Mesendoderm (in vitro differentiated cells): ENCODE results near the gene PRRC2B.
"Not testable (repeated sequence)": the region's sequence is repeated elsewhere in the genome, so short reads cannot be mapped to it uniquely, and the experiment has no call there.

Experiments
- DNase-seq: peaks from one replicate; pipeline ENCODE4 v3.0.0; 2013
- H2AK5ac ChIP-seq: 2 replicates; pipeline ENCODE4 v1.6.1; 2013; ENCODE audit warnings: low read length, inconsistent platforms
- H2BK120ac ChIP-seq: 2 replicates; pipeline ENCODE4 v1.6.1; 2013; ENCODE audit warnings: low read depth, mild to moderate bottlenecking, low read length, moderate library complexity, mixed read lengths
- H2BK15ac ChIP-seq: replicated peaks from 2 replicates; pipeline ENCODE4 v1.6.1; 2013; ENCODE audit warnings: low read depth, mild to moderate bottlenecking, moderate library complexity
- H2BK5ac ChIP-seq: 2 replicates; pipeline ENCODE4 v1.6.1; 2013; ENCODE audit warnings: low read length, inconsistent platforms
- H3K18ac ChIP-seq: 2 replicates; pipeline ENCODE4 v1.6.1; 2013; ENCODE audit warnings: mild to moderate bottlenecking, low read length, mixed read lengths
- H3K23ac ChIP-seq: one replicate; pipeline ENCODE4 v1.6.1; 2013; ENCODE audit warnings: low read length
- H3K27ac ChIP-seq: 2 replicates; pipeline ENCODE4 v1.5.1; 2013; ENCODE audit warnings: low read depth, mild to moderate bottlenecking, inconsistent platforms, low read length, moderate library complexity
- H3K27me3 ChIP-seq: 2 replicates; pipeline ENCODE4 v1.6.1; 2013; ENCODE audit warnings: low read length, control low read depth, mild to moderate bottlenecking, inconsistent platforms; ENCODE audit not compliant: insufficient read depth, poor library complexity
- H3K36me3 ChIP-seq: 2 replicates; pipeline ENCODE4 v1.6.1; 2013; ENCODE audit warnings: low read length, inconsistent platforms; ENCODE audit not compliant: control insufficient read depth, insufficient read depth
- H3K4ac ChIP-seq: one replicate; pipeline ENCODE4 v1.6.1; 2013; ENCODE audit warnings: low read depth, mild to moderate bottlenecking, low read length, moderate library complexity
- H3K4me1 ChIP-seq: 2 replicates; pipeline ENCODE4 v1.6.1; 2013; ENCODE audit warnings: low read depth, low read length, inconsistent platforms; ENCODE audit not compliant: control insufficient read depth
- H3K4me2 ChIP-seq: 2 replicates; pipeline ENCODE4 v1.6.1; 2013; ENCODE audit warnings: low read length
- H3K4me3 ChIP-seq: 2 replicates; pipeline ENCODE4 v1.5.1; 2013; ENCODE audit warnings: mild to moderate bottlenecking, low read length
- H3K56ac ChIP-seq: one replicate; pipeline ENCODE4 v1.6.1; 2013; ENCODE audit warnings: low read length
- H3K79me1 ChIP-seq: 2 replicates; pipeline ENCODE4 v1.6.1; 2013; ENCODE audit warnings: low read length, inconsistent platforms
- H3K79me2 ChIP-seq: 2 replicates; pipeline ENCODE4 v1.6.1; 2013; ENCODE audit warnings: mild to moderate bottlenecking, low read length; ENCODE audit not compliant: control insufficient read depth, insufficient read depth
- H3K9ac ChIP-seq: 2 replicates; pipeline ENCODE4 v1.6.1; 2013; ENCODE audit warnings: low read length, inconsistent platforms
- H4K5ac ChIP-seq: one replicate; pipeline ENCODE4 v1.6.1; 2013; ENCODE audit warnings: low read length
- H4K8ac ChIP-seq: one replicate; pipeline ENCODE4 v1.6.1; 2013; ENCODE audit warnings: low read depth, mild to moderate bottlenecking, control low read depth, low read length, moderate library complexity
- WGBS: extraction: QIAGEN DNeasy Blood & Tissue Kit; methylation state at CpG from one replicate; pipeline ENCODE4 v1.1.7; 2013; ENCODE audit warnings: low lambda C conversion rate, missing lambda C conversion rate; ENCODE audit not compliant: insufficient coverage; ENCODE audit errors: extremely low coverage; 5-methylcytosine and 5-hydroxymethylcytosine counted together

Gene PRRC2B

DNA sequence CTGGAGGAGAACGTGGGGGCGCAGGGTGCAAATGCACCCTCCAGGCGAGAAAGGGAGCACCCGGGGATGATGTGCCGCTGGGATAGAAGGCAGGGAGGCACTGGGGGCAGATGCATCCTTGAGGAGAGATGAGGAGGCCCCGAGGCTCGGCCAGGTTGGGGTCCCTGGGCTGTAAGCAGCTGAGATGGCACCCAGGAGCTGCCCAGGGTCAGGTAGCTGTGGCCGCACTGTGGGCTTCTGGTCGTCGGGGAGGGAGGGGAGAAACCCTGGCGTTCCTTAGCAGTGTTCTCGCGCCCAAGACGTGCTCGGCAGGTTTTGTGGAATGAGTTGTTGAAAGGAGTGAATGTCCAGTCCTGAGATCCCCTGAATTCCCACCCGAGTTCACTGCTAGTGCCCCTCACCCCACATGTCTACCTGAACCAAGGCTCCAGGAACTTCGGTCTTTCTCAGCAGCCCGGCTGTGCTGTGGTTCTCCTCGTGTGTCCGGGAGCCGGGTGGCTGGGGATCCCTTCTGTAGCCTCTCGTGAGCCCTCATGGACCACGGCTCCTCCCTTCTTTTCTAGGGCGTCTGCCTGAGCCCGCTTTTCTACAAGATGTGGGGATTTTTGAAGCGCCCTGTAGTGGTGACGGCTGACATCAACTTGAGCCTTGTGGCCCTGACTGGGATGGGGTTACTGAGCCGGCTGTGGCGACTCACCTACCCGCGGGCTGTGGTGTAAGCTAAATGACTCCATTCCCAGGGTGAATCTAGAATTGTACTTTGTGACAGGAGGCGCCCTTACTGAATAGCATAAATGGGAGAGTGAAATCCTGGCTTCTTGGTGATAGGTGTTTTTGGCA, 110.0 kb downstream of the PRRC2B start:
- Histone ChIP-seq H3K4ac (no peak overlapping the region), H3K79me1 (peaks cover 3% of the 10 kb centered on the region), H3K27me3 (no peaks in the 10 kb centered on the region), H2BK120ac (no peak overlapping the region), H2AK5ac (no peak overlapping the region), H3K4me2 (peak overlapping the region; percentile 13), H4K5ac (no peak overlapping the region), H2BK5ac (no peak overlapping the region), H3K4me3 (peak overlapping the region; percentile 85), H3K36me3 (peaks cover 10% of the 10 kb centered on the region), H3K4me1 (peaks cover 5% of the 10 kb centered on the region), H3K18ac (no peak overlapping the region), H3K23ac (peak overlapping the region; percentile 45), H3K56ac (peak overlapping the region; percentile 80), H3K27ac (no peak overlapping the region), H3K79me2 (no peaks in the 10 kb centered on the region), H2BK15ac (no peak overlapping the region), H3K9ac (peak overlapping the region; percentile 84), H4K8ac (no peak overlapping the region)
- DNase-seq = peak; percentile 50
- no CpG with 5 or more reads among the region's 32 CpGs for WGBS

DNA sequence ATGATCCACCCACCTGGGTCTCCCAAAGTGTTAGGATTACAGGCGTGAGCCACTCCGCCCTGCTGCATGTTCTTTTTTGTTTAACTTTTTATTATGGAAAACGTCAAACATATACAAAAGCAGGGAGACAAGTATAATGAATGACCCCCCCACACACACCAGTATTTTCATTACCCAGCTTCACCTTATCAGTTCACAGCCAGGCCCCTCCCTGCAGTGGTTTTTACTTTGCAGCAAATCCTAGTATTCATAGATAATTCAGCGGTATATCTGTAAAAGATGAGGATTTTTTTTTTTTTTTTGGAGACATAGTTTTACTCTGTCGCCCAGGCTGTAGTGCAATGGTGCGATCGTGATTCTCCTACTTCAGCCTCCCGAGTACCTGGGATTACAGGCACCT, 111.1 kb downstream of the PRRC2B start:
- H3K4me2 ChIP-seq = no peak overlapping the region
- H4K5ac ChIP-seq = no peak overlapping the region
- no peak overlapping the region for H2BK5ac ChIP-seq
- H3K4ac ChIP-seq = no peak overlapping the region
- peaks cover 3% of the 10 kb centered on the region for H3K79me1 ChIP-seq
- H2BK120ac ChIP-seq = no peak overlapping the region
- H3K36me3 ChIP-seq = peaks cover 6% of the 10 kb centered on the region
- H2BK15ac ChIP-seq = no peak overlapping the region
- H3K4me1 ChIP-seq = peaks cover 5% of the 10 kb centered on the region
- no peak overlapping the region for H3K27ac ChIP-seq
- no peak for DNase-seq
- H3K18ac ChIP-seq = no peak overlapping the region
- H3K4me3 ChIP-seq = no peak overlapping the region
- no peak overlapping the region for H2AK5ac ChIP-seq
- H3K79me2 ChIP-seq = no peaks in the 10 kb centered on the region
- no CpG with 5 or more reads among the region's 8 CpGs for WGBS
- H3K23ac ChIP-seq = no peak overlapping the region
- no peak overlapping the region for H4K8ac ChIP-seq
- no peaks in the 10 kb centered on the region for H3K27me3 ChIP-seq
- no peak overlapping the region for H3K56ac ChIP-seq
- no peak overlapping the region for H3K9ac ChIP-seq

DNA sequence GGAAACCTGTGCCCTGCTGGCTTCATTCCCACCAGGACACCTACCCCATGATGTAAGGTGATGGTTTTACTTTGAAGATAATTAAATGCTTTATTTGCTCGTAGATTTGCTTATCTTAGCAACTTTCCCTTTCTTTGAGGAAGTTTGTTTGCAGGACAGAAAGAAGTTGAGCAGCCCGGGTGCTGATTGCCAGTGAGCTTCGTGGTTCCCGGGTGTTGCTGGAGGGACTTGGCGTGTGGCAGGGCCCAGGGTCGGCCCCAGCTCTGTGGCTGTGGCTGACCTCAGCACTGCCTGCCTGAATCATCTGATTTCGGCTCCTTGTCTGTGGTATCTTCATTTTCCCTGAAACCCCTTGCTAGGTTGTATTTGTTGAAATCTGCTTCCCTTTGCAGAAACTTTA, 117.5 kb downstream of the PRRC2B start:
- peaks cover 11% of the 10 kb centered on the region for H3K36me3 ChIP-seq
- no peak overlapping the region for H3K56ac ChIP-seq
- H3K9ac ChIP-seq = no peak overlapping the region
- H3K4me2 ChIP-seq = no peak overlapping the region
- H3K4me3 ChIP-seq = no peak overlapping the region
- no peak overlapping the region for H2BK5ac ChIP-seq
- no peak overlapping the region for H3K18ac ChIP-seq
- H4K8ac ChIP-seq = no peak overlapping the region
- H3K79me2 ChIP-seq = no peaks in the 10 kb centered on the region
- H3K27me3 ChIP-seq = no peaks in the 10 kb centered on the region
- WGBS = no CpG with 5 or more reads among the region's 7 CpGs
- no peak overlapping the region for H2BK120ac ChIP-seq
- H2BK15ac ChIP-seq = no peak overlapping the region
- H3K4me1 ChIP-seq = no peaks in the 10 kb centered on the region
- no peak overlapping the region for H3K27ac ChIP-seq
- H2AK5ac ChIP-seq = no peak overlapping the region
- no peak overlapping the region for H4K5ac ChIP-seq
- no peak overlapping the region for H3K23ac ChIP-seq
- no peak for DNase-seq
- H3K79me1 ChIP-seq = no peaks in the 10 kb centered on the region
- no peak overlapping the region for H3K4ac ChIP-seq

DNA sequence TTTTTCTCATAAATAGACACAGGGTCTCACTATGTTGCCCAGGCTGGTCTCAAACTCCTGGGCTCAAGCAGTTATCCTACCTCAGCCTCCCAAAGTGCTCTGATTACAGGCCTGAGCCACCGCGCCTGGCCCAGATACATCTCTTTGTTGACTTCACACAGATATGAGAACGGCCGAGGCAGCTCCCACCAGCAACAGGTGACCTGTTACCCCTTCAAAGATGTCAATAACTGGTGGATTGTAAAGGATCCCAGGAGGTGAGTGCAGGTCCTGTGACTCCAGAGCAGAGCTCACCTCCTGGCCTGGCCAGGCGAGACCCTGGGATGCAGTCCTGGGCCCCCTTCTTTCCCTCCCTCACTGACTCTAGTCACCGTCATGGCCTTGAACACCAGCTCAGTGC, 118.0 kb downstream of the PRRC2B start:
- no peak overlapping the region for H3K23ac ChIP-seq
- no peak overlapping the region for H3K27ac ChIP-seq
- H4K5ac ChIP-seq = no peak overlapping the region
- H3K27me3 ChIP-seq = no peaks in the 10 kb centered on the region
- no peak overlapping the region for H2BK120ac ChIP-seq
- no peak overlapping the region for H4K8ac ChIP-seq
- no peak overlapping the region for H2BK5ac ChIP-seq
- H3K79me1 ChIP-seq = no peaks in the 10 kb centered on the region
- no peak overlapping the region for H3K4me3 ChIP-seq
- H3K56ac ChIP-seq = no peak overlapping the region
- H3K4me1 ChIP-seq = no peaks in the 10 kb centered on the region
- no peaks in the 10 kb centered on the region for H3K79me2 ChIP-seq
- DNase-seq = no peak
- no peak overlapping the region for H2BK15ac ChIP-seq
- H3K9ac ChIP-seq = no peak overlapping the region
- no peak overlapping the region for H3K4ac ChIP-seq
- WGBS = no CpG with 5 or more reads among the region's 6 CpGs
- H3K36me3 ChIP-seq = peaks cover 15% of the 10 kb centered on the region
- no peak overlapping the region for H2AK5ac ChIP-seq
- no peak overlapping the region for H3K4me2 ChIP-seq
- H3K18ac ChIP-seq = no peak overlapping the region

DNA sequence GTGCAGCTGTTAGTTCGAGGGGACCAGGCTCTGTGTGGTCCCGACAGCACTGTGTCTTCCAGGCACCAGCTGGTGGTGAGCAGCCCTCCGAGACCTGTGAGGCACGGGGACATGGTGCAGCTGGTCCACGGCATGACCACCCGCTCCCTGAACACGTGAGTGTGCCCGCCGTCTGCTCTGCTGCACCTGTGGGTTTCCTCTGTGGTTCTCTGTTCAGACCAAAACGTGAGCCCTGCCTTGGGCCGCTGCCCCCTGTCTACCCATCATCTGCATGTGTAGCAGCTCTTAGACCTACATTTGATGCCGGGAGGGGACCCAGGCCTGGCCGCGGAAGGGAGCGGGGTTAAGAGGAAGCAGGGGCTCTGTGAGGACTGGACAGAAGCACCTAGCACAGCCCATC, 119.3 kb downstream of the PRRC2B start:
- Histone ChIP-seq H3K27me3 (no peaks in the 10 kb centered on the region), H3K4ac (no peak overlapping the region), H3K4me1 (no peaks in the 10 kb centered on the region), H2BK5ac (no peak overlapping the region), H4K8ac (no peak overlapping the region), H3K23ac (no peak overlapping the region), H4K5ac (no peak overlapping the region), H2BK15ac (no peak overlapping the region), H2AK5ac (no peak overlapping the region), H3K18ac (no peak overlapping the region), H3K4me2 (no peak overlapping the region), H3K9ac (no peak overlapping the region), H3K27ac (no peak overlapping the region), H3K4me3 (no peak overlapping the region), H2BK120ac (no peak overlapping the region), H3K79me2 (no peaks in the 10 kb centered on the region), H3K56ac (no peak overlapping the region), H3K36me3 (peaks cover 14% of the 10 kb centered on the region), H3K79me1 (no peaks in the 10 kb centered on the region)
- no CpG with 5 or more reads among the region's 15 CpGs for WGBS
- no peak for DNase-seq

DNA sequence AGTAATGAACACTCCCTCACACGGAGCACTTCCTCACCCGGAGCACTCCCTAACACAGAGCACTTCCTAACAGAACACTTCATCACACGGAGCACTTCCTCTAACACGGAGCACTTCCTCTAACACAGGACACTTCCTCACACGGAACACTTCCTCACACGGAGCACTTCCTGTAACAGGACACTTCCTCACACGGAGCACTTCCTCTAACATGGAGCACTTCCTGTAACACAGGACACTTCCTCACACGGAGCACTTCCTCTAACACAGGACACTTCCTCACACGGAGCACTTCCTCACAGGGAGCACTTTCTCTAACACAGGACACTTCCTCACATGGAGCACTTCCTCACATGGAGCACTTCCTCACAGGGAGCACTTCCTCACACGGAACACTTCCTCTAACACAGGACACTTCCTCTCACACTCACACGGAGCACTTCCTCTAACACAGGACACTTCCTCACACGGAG, 121.7 kb downstream of the PRRC2B start:
- not testable (repeated sequence) for H3K4ac ChIP-seq, H3K4me3 ChIP-seq, H3K27ac ChIP-seq, H4K8ac ChIP-seq, H3K79me1 ChIP-seq, H3K27me3 ChIP-seq, H3K23ac ChIP-seq, H3K4me1 ChIP-seq, H3K9ac ChIP-seq, H3K56ac ChIP-seq, H3K79me2 ChIP-seq, H4K5ac ChIP-seq, H3K18ac ChIP-seq, H2BK5ac ChIP-seq, DNase-seq, H2BK15ac ChIP-seq, H3K4me2 ChIP-seq, H2AK5ac ChIP-seq, H2BK120ac ChIP-seq
- WGBS = no CpG with 5 or more reads among the region's 12 CpGs
- peaks cover 24% of the 10 kb centered on the region for H3K36me3 ChIP-seq
